HG03175 (cell line): ENCODE results near the gene TXN2.
"Not testable (repeated sequence)": the region's sequence is repeated elsewhere in the genome, so short reads cannot be mapped to it uniquely, and the experiment has no call there.

Experiments used
- ATAC-seq: cut with Tn5 transposase; IDR thresholded peaks from one replicate; pipeline ENCODE4 v1.9.1; 2021; ENCODE audit warnings: mild to moderate bottlenecking, moderate library complexity; ENCODE audit not compliant: unreplicated experiment

Gene TXN2

GRCh38 chr22:36481393-36482168 lies at the start of gene TXN2:
Gene TXN2, minus strand, starts transcription at chr22:36481640. Its CDS starts 803 bp downstream, at chr22:36480837.
- ATAC-seq = peak; percentile 84

- ATAC-seq = peak; percentile 92
Measured at GRCh38 chr22:36528795-36529751, 47.6 kb upstream of the TXN2 start, which contains the start of gene EIF3D. Gene EIF3D, minus strand, starts transcription at chr22:36529166. Its CDS starts 3,045 bp downstream, at chr22:36526121.

- no peak for ATAC-seq
Measured at GRCh38 chr22:36528341-36528740, 46.9 kb upstream of the TXN2 start.

- no peak for ATAC-seq
Measured at GRCh38 chr22:36522662-36523061, 41.2 kb upstream of the TXN2 start.

GRCh38 chr22:36520423-36520822 lies 39.0 kb upstream of the TXN2 start:
- ATAC-seq = no peak

- ATAC-seq = not testable (repeated sequence)
Measured at GRCh38 chr22:36519906-36520305, 38.5 kb upstream of the TXN2 start.

- ATAC-seq = no peak
Measured at GRCh38 chr22:36514766-36515165, 33.3 kb upstream of the TXN2 start.

- no peak for ATAC-seq
Measured at GRCh38 chr22:36512991-36513390, 31.6 kb upstream of the TXN2 start.

- ATAC-seq = no peak
Measured at GRCh38 chr22:36512333-36512732, 30.9 kb upstream of the TXN2 start.

GRCh38 chr22:36510966-36511881 lies 29.8 kb upstream of the TXN2 start:
- ATAC-seq = no peak

- ATAC-seq = no peak
Measured at GRCh38 chr22:36510384-36510783, 28.9 kb upstream of the TXN2 start.

- ATAC-seq = no peak
Measured at GRCh38 chr22:36507518-36508010, 26.1 kb upstream of the TXN2 start.

GRCh38 chr22:36506637-36507517 lies 25.4 kb upstream of the TXN2 start, which contains the start of gene FOXRED2:
Gene FOXRED2, minus strand, starts transcription at chr22:36507040. Its CDS starts 618 bp downstream, at chr22:36506422.
- peak; percentile 78 for ATAC-seq

- ATAC-seq = no peak
Measured at GRCh38 chr22:36505998-36506635, 24.7 kb upstream of the TXN2 start.

- no peak for ATAC-seq
Measured at GRCh38 chr22:36497910-36498665, 16.6 kb upstream of the TXN2 start.

- ATAC-seq = peak; percentile 52
Measured at GRCh38 chr22:36493690-36494110, 12.3 kb upstream of the TXN2 start.

GRCh38 chr22:36492109-36492508 lies 10.7 kb upstream of the TXN2 start:
- ATAC-seq = no peak

GRCh38 chr22:36491155-36491554 lies 9.7 kb upstream of the TXN2 start:
- ATAC-seq = no peak
